Omental fat pad (tissue), 4 donors: ENCODE results near the gene ADAMTS17. TPM values are rescaled to one million over a fixed set of nuclear protein-coding genes. Genes with fewer than 3 reads are reported as not detected.
A peak's percentile ranks its signal among the peaks of the same experiment; 100 is the strongest.

Experiments used
- ATAC-seq: fragments of 150-250 bp; one replicate; pipeline ENCODE4 v1.9.1; 2016; ENCODE audit warnings: mild to moderate bottlenecking, moderate library complexity; ENCODE audit not compliant: low FRiP score
- DNase-seq: peaks from one replicate; pipeline ENCODE4 v3.0.0-alpha.2; 2019; ENCODE audit warnings: low spot score
- total RNA-seq, 4 donors: library from RNA; depleted of rRNA; stranded (reverse); fragments of >200 nt; gene quantifications; one replicate each; pipeline ENCODE4 v1.1.0, GENCODE V29; 2016
- TF ChIP-seq, protein P1 (sequence below), 3 donors: fragments of 450-650 bp; IDR thresholded peaks; one replicate each; pipeline ENCODE4 v1.5.1; 2016 to 2017; ENCODE audit warnings: antibody characterized with exemption in 3 of 3, mild to moderate bottlenecking in 3 of 3, moderate library complexity in 2 of 3

Gene ADAMTS17, protein sequence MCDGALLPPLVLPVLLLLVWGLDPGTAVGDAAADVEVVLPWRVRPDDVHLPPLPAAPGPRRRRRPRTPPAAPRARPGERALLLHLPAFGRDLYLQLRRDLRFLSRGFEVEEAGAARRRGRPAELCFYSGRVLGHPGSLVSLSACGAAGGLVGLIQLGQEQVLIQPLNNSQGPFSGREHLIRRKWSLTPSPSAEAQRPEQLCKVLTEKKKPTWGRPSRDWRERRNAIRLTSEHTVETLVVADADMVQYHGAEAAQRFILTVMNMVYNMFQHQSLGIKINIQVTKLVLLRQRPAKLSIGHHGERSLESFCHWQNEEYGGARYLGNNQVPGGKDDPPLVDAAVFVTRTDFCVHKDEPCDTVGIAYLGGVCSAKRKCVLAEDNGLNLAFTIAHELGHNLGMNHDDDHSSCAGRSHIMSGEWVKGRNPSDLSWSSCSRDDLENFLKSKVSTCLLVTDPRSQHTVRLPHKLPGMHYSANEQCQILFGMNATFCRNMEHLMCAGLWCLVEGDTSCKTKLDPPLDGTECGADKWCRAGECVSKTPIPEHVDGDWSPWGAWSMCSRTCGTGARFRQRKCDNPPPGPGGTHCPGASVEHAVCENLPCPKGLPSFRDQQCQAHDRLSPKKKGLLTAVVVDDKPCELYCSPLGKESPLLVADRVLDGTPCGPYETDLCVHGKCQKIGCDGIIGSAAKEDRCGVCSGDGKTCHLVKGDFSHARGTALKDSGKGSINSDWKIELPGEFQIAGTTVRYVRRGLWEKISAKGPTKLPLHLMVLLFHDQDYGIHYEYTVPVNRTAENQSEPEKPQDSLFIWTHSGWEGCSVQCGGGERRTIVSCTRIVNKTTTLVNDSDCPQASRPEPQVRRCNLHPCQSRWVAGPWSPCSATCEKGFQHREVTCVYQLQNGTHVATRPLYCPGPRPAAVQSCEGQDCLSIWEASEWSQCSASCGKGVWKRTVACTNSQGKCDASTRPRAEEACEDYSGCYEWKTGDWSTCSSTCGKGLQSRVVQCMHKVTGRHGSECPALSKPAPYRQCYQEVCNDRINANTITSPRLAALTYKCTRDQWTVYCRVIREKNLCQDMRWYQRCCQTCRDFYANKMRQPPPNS
- 10 to 100 TPM in 1 of 4 donors, 1 to 10 TPM in 3; 1.6 to 10.7 (median 5.7) TPM for total RNA-seq

DNA sequence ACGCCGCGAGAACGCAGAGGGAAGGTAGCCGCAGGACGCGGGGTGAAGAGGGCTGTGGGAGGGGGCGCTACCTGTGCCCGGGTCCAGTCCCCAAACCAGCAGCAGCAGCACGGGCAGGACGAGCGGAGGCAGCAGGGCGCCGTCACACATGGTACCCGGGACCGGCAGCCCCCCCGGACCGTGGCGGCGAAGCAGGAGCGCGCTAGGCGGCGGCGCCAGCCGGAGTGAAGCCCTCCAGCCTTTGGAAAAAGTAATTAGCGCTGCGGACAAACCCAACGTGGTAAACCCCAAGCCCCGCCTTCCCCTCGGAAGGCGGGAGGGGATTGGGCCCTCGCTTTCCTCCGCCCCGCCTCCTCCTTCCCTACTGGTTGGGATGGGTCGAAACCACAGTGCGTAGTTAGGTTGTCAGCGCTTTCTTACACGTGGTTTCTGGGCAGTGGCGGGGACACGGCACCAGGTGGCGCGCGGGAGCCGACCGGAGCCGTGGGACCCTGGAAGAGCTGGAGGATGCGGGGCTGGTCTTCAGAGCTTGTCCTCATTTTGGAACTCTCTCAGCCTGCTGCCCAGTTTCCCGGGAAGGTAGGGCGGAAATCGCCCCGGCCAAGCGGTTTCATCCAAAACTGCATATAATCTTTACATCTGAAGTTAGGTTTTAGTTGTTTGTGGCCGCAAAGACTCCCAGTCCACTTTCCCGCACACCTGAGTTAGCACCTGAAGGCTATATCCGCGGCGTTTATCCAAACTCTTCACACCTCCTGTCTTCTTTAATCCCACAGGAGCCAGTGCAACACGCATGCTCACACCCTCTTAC lies at the start of gene ADAMTS17:
ADAMTS17 (minus strand) TSS at position 226 of the 811 bp plus-strand sequence; CDS start at position 150, 76 bp downstream.
- ATAC-seq (peak; percentile 96), DNase-seq (peak; percentile 94)
- TF ChIP-seq, protein P1, sequence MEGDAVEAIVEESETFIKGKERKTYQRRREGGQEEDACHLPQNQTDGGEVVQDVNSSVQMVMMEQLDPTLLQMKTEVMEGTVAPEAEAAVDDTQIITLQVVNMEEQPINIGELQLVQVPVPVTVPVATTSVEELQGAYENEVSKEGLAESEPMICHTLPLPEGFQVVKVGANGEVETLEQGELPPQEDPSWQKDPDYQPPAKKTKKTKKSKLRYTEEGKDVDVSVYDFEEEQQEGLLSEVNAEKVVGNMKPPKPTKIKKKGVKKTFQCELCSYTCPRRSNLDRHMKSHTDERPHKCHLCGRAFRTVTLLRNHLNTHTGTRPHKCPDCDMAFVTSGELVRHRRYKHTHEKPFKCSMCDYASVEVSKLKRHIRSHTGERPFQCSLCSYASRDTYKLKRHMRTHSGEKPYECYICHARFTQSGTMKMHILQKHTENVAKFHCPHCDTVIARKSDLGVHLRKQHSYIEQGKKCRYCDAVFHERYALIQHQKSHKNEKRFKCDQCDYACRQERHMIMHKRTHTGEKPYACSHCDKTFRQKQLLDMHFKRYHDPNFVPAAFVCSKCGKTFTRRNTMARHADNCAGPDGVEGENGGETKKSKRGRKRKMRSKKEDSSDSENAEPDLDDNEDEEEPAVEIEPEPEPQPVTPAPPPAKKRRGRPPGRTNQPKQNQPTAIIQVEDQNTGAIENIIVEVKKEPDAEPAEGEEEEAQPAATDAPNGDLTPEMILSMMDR (IDR thresholded peaks at IDR 0.05), result peak in 1 of 3 donors; percentile 83

DNA sequence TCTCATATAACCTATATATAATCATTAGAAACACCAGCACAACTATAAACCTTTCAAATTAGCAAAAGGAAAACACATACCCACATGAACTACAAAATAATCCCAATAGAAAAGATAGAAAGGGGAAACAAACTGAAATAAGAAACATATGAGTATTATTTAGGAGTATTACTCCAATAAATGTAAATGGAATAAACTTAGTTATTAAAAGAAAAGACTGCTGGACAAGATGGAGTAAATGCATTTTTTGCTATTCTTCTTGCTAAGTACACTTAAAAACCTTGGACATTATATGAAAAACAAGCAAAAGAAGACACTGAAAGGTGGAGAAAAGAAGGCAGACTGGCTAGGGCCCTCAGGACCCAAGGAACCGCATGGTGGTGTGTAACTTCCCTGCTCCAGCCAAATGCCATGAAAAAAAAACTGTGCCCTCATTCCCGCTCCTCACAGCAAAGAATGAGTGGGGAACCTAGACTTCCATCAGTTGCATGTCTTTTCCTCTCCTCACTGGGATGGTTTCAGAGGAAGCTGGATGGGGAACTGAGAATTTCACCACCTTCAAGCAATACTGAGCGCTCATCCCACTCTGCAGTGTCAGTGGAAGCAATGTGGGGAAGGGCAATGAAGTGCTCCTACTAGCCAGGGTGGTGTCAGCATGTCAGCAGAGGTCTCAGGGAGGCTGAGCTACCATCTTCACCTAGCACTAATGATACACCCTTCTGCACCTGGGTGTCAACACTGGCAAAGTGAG lies 43.7 kb upstream of the ADAMTS17 start:
- TF ChIP-seq, protein P1 (IDR thresholded peaks at IDR 0.05), result no peak
- no peak for DNase-seq
- no peak for ATAC-seq

DNA sequence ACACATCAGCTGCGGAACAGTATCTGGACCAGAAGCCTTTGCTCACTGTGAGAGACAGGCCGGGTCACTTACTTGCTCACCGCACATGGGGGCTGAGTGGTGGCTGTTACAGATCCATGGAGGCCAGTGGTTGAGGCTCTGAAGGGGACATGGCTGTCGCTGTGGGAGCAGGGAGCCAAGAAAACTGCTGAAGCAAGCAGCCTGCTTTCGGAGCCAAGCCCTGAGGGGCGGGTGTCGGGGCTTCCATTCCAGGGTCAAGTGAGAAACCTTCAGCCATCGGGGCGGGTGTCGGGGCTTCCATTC lies 42.3 kb upstream of the ADAMTS17 start:
- TF ChIP-seq, protein P1 (IDR thresholded peaks at IDR 0.05), result no peak
- ATAC-seq (no peak), DNase-seq (no peak)

DNA sequence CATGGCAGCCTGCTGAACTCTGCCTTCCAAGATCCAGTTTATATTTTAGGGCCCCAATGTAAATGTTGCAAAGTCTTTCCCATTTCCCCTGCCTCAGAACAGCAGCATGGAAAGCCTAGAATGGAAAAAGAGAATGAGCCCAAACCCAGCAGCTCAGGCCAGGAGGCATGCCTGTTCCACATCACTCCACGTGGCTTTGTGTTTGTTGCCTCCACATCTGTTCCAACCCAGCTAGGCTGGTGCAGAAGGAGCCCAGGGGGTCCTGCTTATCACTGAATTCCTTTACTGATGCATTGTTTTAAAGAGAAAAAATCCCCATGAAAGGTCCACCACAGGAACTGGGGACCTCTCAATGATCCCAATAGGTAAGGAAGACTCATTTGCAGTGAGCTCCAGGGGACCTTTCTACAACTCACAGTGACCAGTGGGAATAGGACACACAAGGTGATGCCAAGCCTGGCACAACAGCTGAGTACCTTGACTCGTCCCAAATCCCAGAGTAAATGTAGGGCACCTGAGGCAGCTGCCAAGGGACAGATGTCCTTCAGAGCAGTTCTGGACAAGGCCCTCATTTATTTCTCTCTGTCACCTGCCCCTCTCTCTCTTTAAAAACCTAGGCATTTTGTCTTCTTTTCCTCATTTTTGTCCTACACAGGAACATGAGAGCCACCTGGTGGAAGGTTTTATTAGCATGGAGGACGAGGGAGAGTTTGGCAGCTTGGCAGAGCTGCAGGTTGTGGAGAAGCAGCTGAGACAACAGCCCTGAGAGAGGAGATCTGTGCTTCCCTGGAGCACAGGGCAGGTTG lies 41.7 kb upstream of the ADAMTS17 start:
- DNase-seq, result no peak
- ATAC-seq, result no peak
- TF ChIP-seq, protein P1 (IDR thresholded peaks at IDR 0.05), result no peak

DNA sequence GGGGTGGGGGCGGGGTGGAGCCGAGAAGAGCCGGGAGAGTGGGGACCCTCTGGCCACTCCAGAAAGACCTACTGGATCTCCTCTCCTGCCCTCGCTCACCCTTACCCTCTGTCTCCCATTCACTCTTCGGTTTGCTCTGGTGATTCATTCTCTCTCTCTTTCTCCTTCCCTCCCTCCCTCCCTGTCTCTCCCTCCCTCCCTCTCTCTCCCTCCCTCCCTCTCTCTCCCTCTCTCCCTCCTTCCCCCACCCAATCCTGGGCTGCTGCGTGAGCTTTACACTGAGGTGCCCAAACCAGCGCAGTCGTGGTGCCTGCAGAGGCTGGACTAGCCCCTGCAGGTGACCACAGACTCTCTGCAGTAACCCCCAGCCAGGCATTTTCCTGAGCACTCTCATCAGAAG lies 32.2 kb upstream of the ADAMTS17 start:
- ATAC-seq (peak; percentile 33), DNase-seq (no peak)
- TF ChIP-seq, protein P1 (IDR thresholded peaks at IDR 0.05), result no peak
